HCT116 (cell line): ENCODE measurements around the gene AKAP11.

Source experiments
- POLR2A ChIP-seq: IDR thresholded peaks from 2 replicates; pipeline ENCODE4 v1.7.0; 2011; ENCODE audit warnings: borderline replicate concordance; ENCODE audit not compliant: insufficient read depth, insufficient read length; ENCODE audit errors: extremely low read depth
- POLR2AphosphoS5 ChIP-seq: IDR thresholded peaks from 2 replicates; pipeline ENCODE4 v1.6.1; 2011; ENCODE audit warnings: mild to moderate bottlenecking, low read depth, low read length, moderate library complexity
- SP1 ChIP-seq: IDR thresholded peaks from 2 replicates; pipeline ENCODE4 v1.6.1; 2012; ENCODE audit warnings: low read depth
- TCF7L2 ChIP-seq: IDR thresholded peaks from 2 replicates; pipeline ENCODE4 v1.7.0; 2011; ENCODE audit warnings: borderline replicate concordance, inconsistent platforms; ENCODE audit not compliant: insufficient read depth, insufficient read length; ENCODE audit errors: extremely low read depth
- ZNF274 ChIP-seq: fragments of 200-500 bp; sonication (Bioruptor generic); IDR thresholded peaks from 2 replicates; pipeline ENCODE4 v1.6.1; 2014; ENCODE audit warnings: mild to moderate bottlenecking, low read depth, low read length, inconsistent platforms
- TF ChIP-seq, protein P1 (sequence below), 3 experiments: fragments of 200-600 bp in 1 of 3; sonication (generic) in 1 of 3; IDR thresholded peaks in 2 of 3; conservative IDR thresholded peaks in 1 of 3; 2 replicates each; pipeline ENCODE4 v1.5.1; 2012 to 2017; ENCODE audit warnings: low read depth in 2 of 3, low read length in 2 of 3, antibody characterized with exemption in 1 of 3, borderline replicate concordance in 1 of 3, control low read depth in 1 of 3, mild to moderate bottlenecking in 1 of 3, mixed read lengths in 1 of 3, mixed run types in 1 of 3, moderate library complexity in 1 of 3; ENCODE audit not compliant: insufficient read depth in 1 of 3
- TF ChIP-seq, protein P2 (sequence below): IDR thresholded peaks from 2 replicates; pipeline ENCODE4 v1.6.1; 2011; ENCODE audit warnings: mild to moderate bottlenecking, low read length, moderate library complexity; ENCODE audit not compliant: insufficient replicate concordance; ENCODE audit errors: extremely low read depth
- TF ChIP-seq, protein P3 (sequence below): IDR thresholded peaks from 2 replicates; pipeline ENCODE4 v1.6.1; 2012

DNA sequence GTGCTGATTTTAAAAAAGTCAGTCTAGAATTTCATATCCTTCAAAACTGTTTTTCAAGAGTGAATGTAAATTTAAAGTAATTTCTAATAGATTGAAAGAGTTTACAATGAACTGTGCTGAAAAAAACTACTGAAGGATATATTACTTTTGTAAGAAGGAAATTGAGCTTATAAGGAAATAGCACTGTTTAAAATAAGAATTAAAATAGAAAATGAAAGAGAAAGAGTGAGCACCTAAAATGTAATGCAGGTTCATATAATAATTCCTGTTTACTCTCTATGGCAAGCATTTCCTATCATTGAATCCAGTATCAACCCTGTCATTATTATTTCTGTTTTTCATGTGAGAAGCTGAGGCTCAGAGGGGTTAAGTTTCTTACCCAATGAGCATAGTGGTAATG is 57.3 kb downstream of the AKAP11 start:
- TF ChIP-seq, protein P1, sequence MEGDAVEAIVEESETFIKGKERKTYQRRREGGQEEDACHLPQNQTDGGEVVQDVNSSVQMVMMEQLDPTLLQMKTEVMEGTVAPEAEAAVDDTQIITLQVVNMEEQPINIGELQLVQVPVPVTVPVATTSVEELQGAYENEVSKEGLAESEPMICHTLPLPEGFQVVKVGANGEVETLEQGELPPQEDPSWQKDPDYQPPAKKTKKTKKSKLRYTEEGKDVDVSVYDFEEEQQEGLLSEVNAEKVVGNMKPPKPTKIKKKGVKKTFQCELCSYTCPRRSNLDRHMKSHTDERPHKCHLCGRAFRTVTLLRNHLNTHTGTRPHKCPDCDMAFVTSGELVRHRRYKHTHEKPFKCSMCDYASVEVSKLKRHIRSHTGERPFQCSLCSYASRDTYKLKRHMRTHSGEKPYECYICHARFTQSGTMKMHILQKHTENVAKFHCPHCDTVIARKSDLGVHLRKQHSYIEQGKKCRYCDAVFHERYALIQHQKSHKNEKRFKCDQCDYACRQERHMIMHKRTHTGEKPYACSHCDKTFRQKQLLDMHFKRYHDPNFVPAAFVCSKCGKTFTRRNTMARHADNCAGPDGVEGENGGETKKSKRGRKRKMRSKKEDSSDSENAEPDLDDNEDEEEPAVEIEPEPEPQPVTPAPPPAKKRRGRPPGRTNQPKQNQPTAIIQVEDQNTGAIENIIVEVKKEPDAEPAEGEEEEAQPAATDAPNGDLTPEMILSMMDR (IDR thresholded peaks at IDR 0.05 in 2 of 3, conservative IDR thresholded peaks at IDR 0.05 in 1 of 3; ENCODE audit: borderline replicate concordance in 1 of 3, insufficient read depth in 1 of 3, low read depth in 2 of 3, low read length in 2 of 3): no peak
- TF ChIP-seq POLR2A (no peak), POLR2AphosphoS5 (no peak), TCF7L2 (no peak), SP1 (no peak), ZNF274 (no peak)
- TF ChIP-seq, protein P2, sequence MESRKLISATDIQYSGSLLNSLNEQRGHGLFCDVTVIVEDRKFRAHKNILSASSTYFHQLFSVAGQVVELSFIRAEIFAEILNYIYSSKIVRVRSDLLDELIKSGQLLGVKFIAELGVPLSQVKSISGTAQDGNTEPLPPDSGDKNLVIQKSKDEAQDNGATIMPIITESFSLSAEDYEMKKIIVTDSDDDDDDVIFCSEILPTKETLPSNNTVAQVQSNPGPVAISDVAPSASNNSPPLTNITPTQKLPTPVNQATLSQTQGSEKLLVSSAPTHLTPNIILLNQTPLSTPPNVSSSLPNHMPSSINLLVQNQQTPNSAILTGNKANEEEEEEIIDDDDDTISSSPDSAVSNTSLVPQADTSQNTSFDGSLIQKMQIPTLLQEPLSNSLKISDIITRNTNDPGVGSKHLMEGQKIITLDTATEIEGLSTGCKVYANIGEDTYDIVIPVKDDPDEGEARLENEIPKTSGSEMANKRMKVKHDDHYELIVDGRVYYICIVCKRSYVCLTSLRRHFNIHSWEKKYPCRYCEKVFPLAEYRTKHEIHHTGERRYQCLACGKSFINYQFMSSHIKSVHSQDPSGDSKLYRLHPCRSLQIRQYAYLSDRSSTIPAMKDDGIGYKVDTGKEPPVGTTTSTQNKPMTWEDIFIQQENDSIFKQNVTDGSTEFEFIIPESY: no peak
- TF ChIP-seq, protein P3, sequence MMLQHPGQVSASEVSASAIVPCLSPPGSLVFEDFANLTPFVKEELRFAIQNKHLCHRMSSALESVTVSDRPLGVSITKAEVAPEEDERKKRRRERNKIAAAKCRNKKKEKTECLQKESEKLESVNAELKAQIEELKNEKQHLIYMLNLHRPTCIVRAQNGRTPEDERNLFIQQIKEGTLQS: no peak
